Liver (tissue), 9 donors: ENCODE data around the gene PARD6G. TPM values are rescaled to one million over a fixed set of nuclear protein-coding genes. Genes with fewer than 3 reads are reported as not detected.

Source experiments
- DNase-seq: peaks from one replicate; pipeline ENCODE4 v3.0.0-alpha.2; 2017; ENCODE audit warnings: low spot score
- H3K27ac ChIP-seq, 2 donors: one replicate each; pipeline ENCODE4 v1.7.0; 2013; ENCODE audit warnings: inconsistent platforms in 2 of 2, low read length in 2 of 2, control low read depth in 1 of 2, low read depth in 1 of 2, mild to moderate bottlenecking in 1 of 2
- H3K27me3 ChIP-seq, 4 donors: one replicate each; pipeline versions ENCODE4 v1.6.1 to v1.7.0; 2013; ENCODE audit warnings: low read length in 3 of 4, inconsistent platforms in 1 of 4, mild to moderate bottlenecking in 1 of 4, moderate library complexity in 1 of 4; ENCODE audit not compliant: control insufficient read depth in 4 of 4, insufficient read depth in 4 of 4
- H3K36me3 ChIP-seq, 4 donors: one replicate each; pipeline versions ENCODE4 v1.6.1 to v1.7.0; 2013; ENCODE audit warnings: low read length in 3 of 4, mild to moderate bottlenecking in 3 of 4, low read depth in 1 of 4, moderate library complexity in 1 of 4; ENCODE audit not compliant: control insufficient read depth in 4 of 4, insufficient read depth in 3 of 4
- H3K4me1 ChIP-seq, 4 donors: one replicate each; pipeline versions ENCODE4 v1.6.1 to v1.7.0; 2013; ENCODE audit warnings: low read length in 3 of 4, mild to moderate bottlenecking in 3 of 4, moderate library complexity in 1 of 4; ENCODE audit not compliant: control insufficient read depth in 4 of 4, insufficient read depth in 4 of 4
- H3K4me3 ChIP-seq, 3 donors: one replicate each; pipeline versions ENCODE4 v1.6.1 to v1.7.0; 2013; ENCODE audit warnings: low read length in 3 of 3, control low read depth in 1 of 3, low read depth in 1 of 3, mild to moderate bottlenecking in 1 of 3
- H3K9ac ChIP-seq, 2 donors: one replicate each; pipeline ENCODE4 v1.7.0; 2013; ENCODE audit warnings: low read length in 2 of 2, mild to moderate bottlenecking in 2 of 2, moderate library complexity in 2 of 2, control low read depth in 1 of 2, low read depth in 1 of 2
- H3K9me3 ChIP-seq, 4 donors: one replicate each; pipeline versions ENCODE4 v1.6.1 to v1.7.0; 2013; ENCODE audit warnings: low read length in 3 of 4; ENCODE audit not compliant: control insufficient read depth in 4 of 4
- EGR1 ChIP-seq, 2 donors: IDR thresholded peaks; 2 replicates each; pipeline ENCODE4 v1.6.1; 2016 to 2018; ENCODE audit warnings: antibody characterized with exemption in 2 of 2, low read depth in 2 of 2
- HNF4A ChIP-seq, 2 donors: conservative IDR thresholded peaks; 2 replicates each; pipeline ENCODE4 v1.6.1; 2016; ENCODE audit warnings: antibody characterized with exemption in 2 of 2, mild to moderate bottlenecking in 2 of 2
- HNF4G ChIP-seq: IDR thresholded peaks from 2 replicates; pipeline ENCODE4 v1.6.1; 2016; ENCODE audit warnings: antibody characterized with exemption
- JUND ChIP-seq, 2 donors: IDR thresholded peaks; 2 replicates each; pipeline ENCODE4 v1.6.1; 2016; ENCODE audit warnings: antibody characterized with exemption in 2 of 2
- RAD21 ChIP-seq, 2 donors: IDR thresholded peaks; 2 replicates each; pipeline ENCODE4 v1.6.1; 2016; ENCODE audit warnings: antibody characterized with exemption in 2 of 2, mild to moderate bottlenecking in 2 of 2
- RXRA ChIP-seq, 2 donors: IDR thresholded peaks; 2 replicates each; pipeline ENCODE4 v1.6.1; 2017 to 2018; ENCODE audit warnings: antibody characterized with exemption in 2 of 2, mild to moderate bottlenecking in 1 of 2
- YY1 ChIP-seq: IDR thresholded peaks from 2 replicates; pipeline ENCODE4 v1.6.1; 2016; ENCODE audit warnings: antibody characterized with exemption, mild to moderate bottlenecking
- WGBS: extraction: QIAGEN DNeasy Blood & Tissue Kit; methylation state at CpG from one replicate; pipeline ENCODE4 v1.1.7; 2013; 5-methylcytosine and 5-hydroxymethylcytosine counted together
- polyA plus RNA-seq, 2 donors: library from polyadenylated mRNA; stranded (reverse) in 1 of 2; unstranded in 1 of 2; fragments of 200-250 nt in 1 of 2; fragments of >200 nt in 1 of 2; fragmentation: Nextera tagmentation in 1 of 2; extraction: Ambion mirVana in 1 of 2; gene quantifications; one replicate each; pipeline versions ENCODE4 v1.2.1 to v1.2.3, GENCODE V29; 2013 to 2015
- total RNA-seq, 2 donors: library from RNA; depleted of rRNA; stranded (reverse); fragments of >200 nt; gene quantifications; one replicate each; pipeline ENCODE4 v1.2.3, GENCODE V29; 2014
- TF ChIP-seq, protein P1 (sequence below): IDR thresholded peaks from 2 replicates; pipeline ENCODE4 v1.6.1; 2016; ENCODE audit warnings: antibody characterized with exemption
- TF ChIP-seq, protein P2 (sequence below): IDR thresholded peaks from 2 replicates; pipeline ENCODE4 v1.6.1; 2016; ENCODE audit warnings: antibody characterized with exemption, mild to moderate bottlenecking
- TF ChIP-seq, protein P3 (sequence below): fragments of 150-350 bp; IDR thresholded peaks from 2 replicates; pipeline ENCODE4 v1.5.1; 2017; ENCODE audit warnings: improper control_type of control experiment, low read depth, low read length; ENCODE audit not compliant: missing input control
- TF ChIP-seq, protein P4 (sequence below): IDR thresholded peaks from 2 replicates; pipeline ENCODE4 v1.6.1; 2016; ENCODE audit warnings: antibody characterized with exemption
- donor health status: healthy.
- donor health status: healthy.
- donor health status: healthy.
- donor health status: healthy.
- donor health status: healthy.

The PARD6G gene
- total and polyA plus RNA-seq, 4 donors: 0.96 to 2.4 (median 1.8) TPM

DNA sequence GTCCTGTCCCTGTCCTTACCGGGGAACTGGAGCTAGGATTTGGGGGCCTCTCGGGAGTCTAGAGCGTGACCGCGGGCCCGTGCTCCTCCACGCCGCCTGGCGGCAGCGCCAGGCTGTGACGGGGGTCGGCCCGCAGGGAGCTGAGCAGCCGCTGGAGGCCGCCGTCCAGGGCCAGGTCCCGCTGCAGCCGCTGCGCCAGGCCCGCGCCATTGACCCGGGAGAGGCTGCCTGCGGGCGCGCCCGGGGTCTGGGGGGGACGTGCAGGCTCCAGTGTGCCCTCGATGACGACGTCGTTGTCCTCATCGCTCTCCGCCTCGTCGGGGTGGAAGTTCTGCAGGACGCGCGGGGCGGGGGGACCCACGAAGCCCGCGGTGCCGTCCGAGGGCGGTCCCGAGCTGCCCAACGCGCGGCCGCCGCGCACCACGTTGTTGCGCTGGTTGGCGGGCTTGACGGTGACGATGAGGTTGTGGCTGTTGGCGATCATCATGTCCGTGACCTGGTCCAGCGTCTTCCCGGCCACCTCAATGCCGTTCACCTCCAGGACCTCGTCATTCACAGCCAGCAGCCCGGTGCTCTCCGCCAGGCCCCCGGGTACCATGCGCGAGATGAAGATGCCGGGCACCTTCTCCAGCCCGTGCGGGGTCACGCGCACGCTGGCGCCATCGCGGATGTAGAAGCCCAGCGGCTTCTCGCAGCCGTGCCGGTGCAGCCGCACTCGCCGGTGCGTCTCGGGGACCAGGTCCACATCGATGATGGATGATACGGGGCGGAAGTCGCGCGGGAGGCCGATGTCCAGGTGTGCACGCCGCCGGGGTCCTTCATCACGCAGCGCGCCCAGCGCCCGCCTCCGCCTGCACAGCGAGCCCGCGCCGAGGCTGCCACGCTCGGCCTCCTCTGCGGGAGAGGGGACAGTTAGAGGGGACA, 87.3 kb downstream of the PARD6G start:
- WGBS: 79% methylated on average over 109 of the region's 109 CpGs
- peak in 1 of 2 donors; percentile 21 for TF ChIP-seq RAD21 (IDR thresholded peaks at IDR 0.05)
- TF ChIP-seq RXRA (IDR thresholded peaks at IDR 0.05): no peak
- TF ChIP-seq, protein P1, sequence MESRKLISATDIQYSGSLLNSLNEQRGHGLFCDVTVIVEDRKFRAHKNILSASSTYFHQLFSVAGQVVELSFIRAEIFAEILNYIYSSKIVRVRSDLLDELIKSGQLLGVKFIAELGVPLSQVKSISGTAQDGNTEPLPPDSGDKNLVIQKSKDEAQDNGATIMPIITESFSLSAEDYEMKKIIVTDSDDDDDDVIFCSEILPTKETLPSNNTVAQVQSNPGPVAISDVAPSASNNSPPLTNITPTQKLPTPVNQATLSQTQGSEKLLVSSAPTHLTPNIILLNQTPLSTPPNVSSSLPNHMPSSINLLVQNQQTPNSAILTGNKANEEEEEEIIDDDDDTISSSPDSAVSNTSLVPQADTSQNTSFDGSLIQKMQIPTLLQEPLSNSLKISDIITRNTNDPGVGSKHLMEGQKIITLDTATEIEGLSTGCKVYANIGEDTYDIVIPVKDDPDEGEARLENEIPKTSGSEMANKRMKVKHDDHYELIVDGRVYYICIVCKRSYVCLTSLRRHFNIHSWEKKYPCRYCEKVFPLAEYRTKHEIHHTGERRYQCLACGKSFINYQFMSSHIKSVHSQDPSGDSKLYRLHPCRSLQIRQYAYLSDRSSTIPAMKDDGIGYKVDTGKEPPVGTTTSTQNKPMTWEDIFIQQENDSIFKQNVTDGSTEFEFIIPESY: no peak
- no peak for TF ChIP-seq HNF4A (conservative IDR thresholded peaks at IDR 0.05)
- TF ChIP-seq, protein P2, sequence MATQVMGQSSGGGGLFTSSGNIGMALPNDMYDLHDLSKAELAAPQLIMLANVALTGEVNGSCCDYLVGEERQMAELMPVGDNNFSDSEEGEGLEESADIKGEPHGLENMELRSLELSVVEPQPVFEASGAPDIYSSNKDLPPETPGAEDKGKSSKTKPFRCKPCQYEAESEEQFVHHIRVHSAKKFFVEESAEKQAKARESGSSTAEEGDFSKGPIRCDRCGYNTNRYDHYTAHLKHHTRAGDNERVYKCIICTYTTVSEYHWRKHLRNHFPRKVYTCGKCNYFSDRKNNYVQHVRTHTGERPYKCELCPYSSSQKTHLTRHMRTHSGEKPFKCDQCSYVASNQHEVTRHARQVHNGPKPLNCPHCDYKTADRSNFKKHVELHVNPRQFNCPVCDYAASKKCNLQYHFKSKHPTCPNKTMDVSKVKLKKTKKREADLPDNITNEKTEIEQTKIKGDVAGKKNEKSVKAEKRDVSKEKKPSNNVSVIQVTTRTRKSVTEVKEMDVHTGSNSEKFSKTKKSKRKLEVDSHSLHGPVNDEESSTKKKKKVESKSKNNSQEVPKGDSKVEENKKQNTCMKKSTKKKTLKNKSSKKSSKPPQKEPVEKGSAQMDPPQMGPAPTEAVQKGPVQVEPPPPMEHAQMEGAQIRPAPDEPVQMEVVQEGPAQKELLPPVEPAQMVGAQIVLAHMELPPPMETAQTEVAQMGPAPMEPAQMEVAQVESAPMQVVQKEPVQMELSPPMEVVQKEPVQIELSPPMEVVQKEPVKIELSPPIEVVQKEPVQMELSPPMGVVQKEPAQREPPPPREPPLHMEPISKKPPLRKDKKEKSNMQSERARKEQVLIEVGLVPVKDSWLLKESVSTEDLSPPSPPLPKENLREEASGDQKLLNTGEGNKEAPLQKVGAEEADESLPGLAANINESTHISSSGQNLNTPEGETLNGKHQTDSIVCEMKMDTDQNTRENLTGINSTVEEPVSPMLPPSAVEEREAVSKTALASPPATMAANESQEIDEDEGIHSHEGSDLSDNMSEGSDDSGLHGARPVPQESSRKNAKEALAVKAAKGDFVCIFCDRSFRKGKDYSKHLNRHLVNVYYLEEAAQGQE: no peak
- no peak overlapping the region for H3K4me3 ChIP-seq

DNA sequence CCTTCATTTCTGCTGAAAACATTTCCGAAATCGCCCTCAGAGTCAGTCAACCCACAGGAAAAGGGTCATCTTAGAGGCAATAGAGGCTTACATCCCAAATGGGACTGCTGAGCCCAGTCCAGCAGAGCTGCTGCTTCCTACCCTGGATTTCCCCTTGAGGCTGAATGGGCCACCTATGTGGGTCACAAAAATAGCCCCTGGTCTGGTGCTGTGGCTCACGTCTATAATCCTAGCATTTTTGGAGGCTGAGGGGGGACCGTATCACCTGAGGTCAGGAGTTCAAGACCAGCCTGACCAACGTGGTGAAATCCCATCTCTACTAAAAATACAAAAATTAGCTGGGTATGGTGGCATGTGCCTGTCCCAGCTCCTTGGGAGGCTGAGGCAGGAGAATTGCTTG, 88.9 kb downstream of the PARD6G start:
- no peak overlapping the region for H3K27ac ChIP-seq
- H3K4me3 ChIP-seq: no peak overlapping the region
- no peak for DNase-seq
- H3K4me1 ChIP-seq: no peaks in the 10 kb centered on the region
- H3K9ac ChIP-seq: no peak overlapping the region
- H3K9me3 ChIP-seq: no peaks in the 10 kb centered on the region
- TF ChIP-seq, protein P3, sequence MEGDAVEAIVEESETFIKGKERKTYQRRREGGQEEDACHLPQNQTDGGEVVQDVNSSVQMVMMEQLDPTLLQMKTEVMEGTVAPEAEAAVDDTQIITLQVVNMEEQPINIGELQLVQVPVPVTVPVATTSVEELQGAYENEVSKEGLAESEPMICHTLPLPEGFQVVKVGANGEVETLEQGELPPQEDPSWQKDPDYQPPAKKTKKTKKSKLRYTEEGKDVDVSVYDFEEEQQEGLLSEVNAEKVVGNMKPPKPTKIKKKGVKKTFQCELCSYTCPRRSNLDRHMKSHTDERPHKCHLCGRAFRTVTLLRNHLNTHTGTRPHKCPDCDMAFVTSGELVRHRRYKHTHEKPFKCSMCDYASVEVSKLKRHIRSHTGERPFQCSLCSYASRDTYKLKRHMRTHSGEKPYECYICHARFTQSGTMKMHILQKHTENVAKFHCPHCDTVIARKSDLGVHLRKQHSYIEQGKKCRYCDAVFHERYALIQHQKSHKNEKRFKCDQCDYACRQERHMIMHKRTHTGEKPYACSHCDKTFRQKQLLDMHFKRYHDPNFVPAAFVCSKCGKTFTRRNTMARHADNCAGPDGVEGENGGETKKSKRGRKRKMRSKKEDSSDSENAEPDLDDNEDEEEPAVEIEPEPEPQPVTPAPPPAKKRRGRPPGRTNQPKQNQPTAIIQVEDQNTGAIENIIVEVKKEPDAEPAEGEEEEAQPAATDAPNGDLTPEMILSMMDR: no peak
- no peak for TF ChIP-seq HNF4G
- TF ChIP-seq HNF4A (conservative IDR thresholded peaks at IDR 0.05): no peak
- TF ChIP-seq EGR1 (IDR thresholded peaks at IDR 0.05; ENCODE audit: low read depth in 2 of 2): no peak
- TF ChIP-seq, protein P1: no peak
- TF ChIP-seq JUND (IDR thresholded peaks at IDR 0.05): no peak
- TF ChIP-seq, protein P4, sequence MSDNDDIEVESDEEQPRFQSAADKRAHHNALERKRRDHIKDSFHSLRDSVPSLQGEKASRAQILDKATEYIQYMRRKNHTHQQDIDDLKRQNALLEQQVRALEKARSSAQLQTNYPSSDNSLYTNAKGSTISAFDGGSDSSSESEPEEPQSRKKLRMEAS: no peak
- no peak for TF ChIP-seq YY1
- 74% methylated on average over 5 of the region's 5 CpGs for WGBS
- H3K36me3 ChIP-seq: peaks cover 0 to 7% (median 0%) of the 10 kb centered on the region in 4 donors
- no peaks in the 10 kb centered on the region for H3K27me3 ChIP-seq

More for the DNA sequence above, 87.3 kb downstream of the PARD6G start:
- peaks cover 0 to 7% (median 0%) of the 10 kb centered on the region in 4 donors for H3K36me3 ChIP-seq
- H3K27ac ChIP-seq: no peak overlapping the region
- H3K9ac ChIP-seq: no peak overlapping the region
- no peaks in the 10 kb centered on the region for H3K27me3 ChIP-seq
- peak; percentile 50 for DNase-seq
- H3K4me1 ChIP-seq: no peaks in the 10 kb centered on the region
- H3K9me3 ChIP-seq: peaks cover 0 to 3% (median 0%) of the 10 kb centered on the region in 4 donors
